ENCODE results near the gene ARHGEF7.

DNA sequence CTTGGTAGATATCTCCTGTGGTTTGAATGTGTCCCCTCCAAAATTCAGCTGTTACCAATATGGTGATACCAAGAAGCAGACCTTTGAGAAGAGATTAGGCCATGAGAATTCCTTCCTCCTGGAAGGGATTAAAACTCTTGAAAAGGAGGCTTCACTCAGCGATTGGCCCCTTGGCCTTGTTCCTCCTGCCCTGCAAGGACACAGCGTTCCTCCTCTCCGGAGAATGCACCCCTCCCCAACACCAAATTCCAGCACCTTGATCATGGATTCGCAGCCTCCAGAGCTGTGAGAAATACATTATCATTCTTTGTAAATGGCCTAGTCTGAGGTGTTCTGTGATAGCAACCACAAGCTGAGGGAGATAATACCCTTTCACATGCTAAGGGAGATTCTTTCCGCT lies 34.5 kb upstream of the ARHGEF7 start:
- TF ChIP-seq, protein P1, sequence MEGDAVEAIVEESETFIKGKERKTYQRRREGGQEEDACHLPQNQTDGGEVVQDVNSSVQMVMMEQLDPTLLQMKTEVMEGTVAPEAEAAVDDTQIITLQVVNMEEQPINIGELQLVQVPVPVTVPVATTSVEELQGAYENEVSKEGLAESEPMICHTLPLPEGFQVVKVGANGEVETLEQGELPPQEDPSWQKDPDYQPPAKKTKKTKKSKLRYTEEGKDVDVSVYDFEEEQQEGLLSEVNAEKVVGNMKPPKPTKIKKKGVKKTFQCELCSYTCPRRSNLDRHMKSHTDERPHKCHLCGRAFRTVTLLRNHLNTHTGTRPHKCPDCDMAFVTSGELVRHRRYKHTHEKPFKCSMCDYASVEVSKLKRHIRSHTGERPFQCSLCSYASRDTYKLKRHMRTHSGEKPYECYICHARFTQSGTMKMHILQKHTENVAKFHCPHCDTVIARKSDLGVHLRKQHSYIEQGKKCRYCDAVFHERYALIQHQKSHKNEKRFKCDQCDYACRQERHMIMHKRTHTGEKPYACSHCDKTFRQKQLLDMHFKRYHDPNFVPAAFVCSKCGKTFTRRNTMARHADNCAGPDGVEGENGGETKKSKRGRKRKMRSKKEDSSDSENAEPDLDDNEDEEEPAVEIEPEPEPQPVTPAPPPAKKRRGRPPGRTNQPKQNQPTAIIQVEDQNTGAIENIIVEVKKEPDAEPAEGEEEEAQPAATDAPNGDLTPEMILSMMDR (IDR thresholded peaks at IDR 0.05 in 2 of 3, conservative IDR thresholded peaks at IDR 0.05 in 1 of 3; ENCODE audit: borderline replicate concordance in 1 of 3, insufficient read depth in 1 of 3, low read depth in 2 of 3, low read length in 2 of 3) = no peak
- TF ChIP-seq JUND (IDR thresholded peaks at IDR 0.05) (no peak), SP1 (IDR thresholded peaks at IDR 0.05; ENCODE audit: low read depth) (no peak), POLR2AphosphoS5 (IDR thresholded peaks at IDR 0.05; ENCODE audit: low read depth, low read length) (no peak), POLR2A (IDR thresholded peaks at IDR 0.05; ENCODE audit: borderline replicate concordance, extremely low read depth, insufficient read depth, insufficient read length) (no peak)
- TF ChIP-seq, protein P2, sequence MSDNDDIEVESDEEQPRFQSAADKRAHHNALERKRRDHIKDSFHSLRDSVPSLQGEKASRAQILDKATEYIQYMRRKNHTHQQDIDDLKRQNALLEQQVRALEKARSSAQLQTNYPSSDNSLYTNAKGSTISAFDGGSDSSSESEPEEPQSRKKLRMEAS (IDR thresholded peaks at IDR 0.05) = no peak
